Activated effector memory CD4-positive, alpha-beta T cell treated with Interleukin-2 at 50 U/mL for 16 hours (primary cell): ENCODE results near the gene AFG3L2.

ENCODE experiments used
- DNase-seq: peaks from one replicate; pipeline ENCODE4 v3.0.0-alpha.2; 2020

Gene AFG3L2

GRCh38 chr18:12299862-12300261 lies 77.2 kb downstream of the AFG3L2 start:
- DNase-seq, result no peak

GRCh38 chr18:12296457-12296856 lies 80.6 kb downstream of the AFG3L2 start:
- no peak for DNase-seq

- DNase-seq, result no peak
These were observed 81.0 kb downstream of the AFG3L2 start for GRCh38 chr18:12296087-12296403.

GRCh38 chr18:12295389-12296086 lies 81.5 kb downstream of the AFG3L2 start:
- DNase-seq, result no peak

GRCh38 chr18:12293831-12294230 lies 83.2 kb downstream of the AFG3L2 start:
- DNase-seq, result no peak

- DNase-seq, result no peak
These were observed 85.3 kb downstream of the AFG3L2 start for GRCh38 chr18:12291690-12292089.

GRCh38 chr18:12291161-12291560 lies 85.9 kb downstream of the AFG3L2 start:
- DNase-seq, result no peak

GRCh38 chr18:12290086-12290485 lies 86.9 kb downstream of the AFG3L2 start:
- DNase-seq, result no peak

GRCh38 chr18:12288403-12288755 lies 88.6 kb downstream of the AFG3L2 start:
- DNase-seq, result no peak

GRCh38 chr18:12287684-12288402 lies 89.2 kb downstream of the AFG3L2 start:
- no peak for DNase-seq

GRCh38 chr18:12287131-12287681 lies 89.8 kb downstream of the AFG3L2 start:
- DNase-seq, result no peak

- no peak for DNase-seq
These were observed 93.4 kb downstream of the AFG3L2 start for GRCh38 chr18:12283666-12284065.

GRCh38 chr18:12283256-12283655 lies 93.8 kb downstream of the AFG3L2 start:
- no peak for DNase-seq

GRCh38 chr18:12282442-12283039 lies 94.5 kb downstream of the AFG3L2 start:
- no peak for DNase-seq

- DNase-seq, result no peak
These were observed 95.2 kb downstream of the AFG3L2 start for GRCh38 chr18:12281861-12282260.

GRCh38 chr18:12279781-12280531 lies 97.1 kb downstream of the AFG3L2 start:
- DNase-seq, result no peak
